ENCODE data around the gene VWF. TPM values are rescaled to one million over a fixed set of nuclear protein-coding genes. Genes with fewer than 3 reads are reported as not detected.
"Not testable (repeated sequence)": the region's sequence is repeated elsewhere in the genome, so short reads cannot be mapped to it uniquely, and the experiment has no call there.

Gene VWF
- polyA plus RNA-seq, 1 donor = 8.2 TPM

DNA sequence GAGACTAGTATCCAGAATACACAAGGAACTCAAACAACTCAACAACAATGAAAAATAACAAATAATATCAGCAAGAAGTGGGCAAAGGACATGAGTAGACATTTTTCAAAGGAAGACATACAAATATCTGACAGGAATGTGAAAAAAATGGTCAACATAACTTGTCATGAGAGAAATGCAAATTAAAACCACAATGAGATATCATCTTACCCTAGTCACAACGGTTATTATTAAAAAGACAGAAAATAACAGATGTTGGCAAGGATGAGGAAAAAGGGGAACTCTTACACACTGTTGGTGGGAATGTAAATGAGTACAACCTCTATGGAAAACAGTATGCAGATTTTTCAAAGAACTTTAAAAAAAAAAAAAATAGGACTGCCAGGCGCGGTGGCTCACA lies 20.4 kb downstream of the VWF start:
- DNase-seq = no peak

GRCh38 chr12:6102021-6102420 lies 22.4 kb downstream of the VWF start:
- not testable (repeated sequence) for DNase-seq

GRCh38 chr12:6099316-6099715 lies 25.2 kb downstream of the VWF start:
- no peak for DNase-seq

DNA sequence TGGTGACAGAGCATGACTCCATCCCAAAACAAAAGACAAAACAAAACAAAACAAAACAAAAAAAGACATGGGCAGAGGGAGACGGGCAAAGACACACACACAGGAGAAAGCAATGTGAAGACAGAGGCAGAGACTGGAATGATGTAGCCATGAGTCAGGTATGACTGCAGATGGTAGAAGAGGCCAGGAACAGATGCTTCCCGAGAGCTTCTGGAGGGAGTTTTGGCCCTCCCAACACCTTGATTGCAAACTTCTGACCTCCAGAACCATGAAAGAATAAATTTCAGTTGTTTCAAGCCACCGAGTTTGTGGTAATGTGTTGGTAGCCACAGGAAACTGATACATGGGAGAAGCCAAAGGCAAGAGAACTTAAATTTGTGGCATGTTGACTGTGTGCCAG lies 27.1 kb downstream of the VWF start:
- no peak for DNase-seq

DNA sequence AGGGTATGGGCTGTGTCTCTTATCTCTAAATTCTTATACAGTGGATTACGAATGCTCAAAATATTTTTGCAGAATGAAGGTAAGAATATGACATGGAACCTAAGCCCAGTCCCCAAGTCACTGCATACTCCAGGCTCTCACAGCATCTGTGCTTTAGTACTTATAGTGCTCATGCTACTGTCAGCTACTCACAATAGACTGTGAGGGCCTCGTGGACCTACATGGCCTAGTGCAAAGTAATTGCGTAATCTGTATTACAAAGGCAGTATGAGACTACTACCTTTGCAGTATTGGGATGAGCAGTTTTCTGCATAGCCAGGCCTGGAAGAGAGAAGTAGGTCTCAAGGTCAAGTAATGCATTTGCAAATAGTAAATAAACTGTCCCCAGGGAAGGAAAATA lies 27.9 kb downstream of the VWF start:
- DNase-seq = no peak

GRCh38 chr12:6095269-6095668 lies 29.2 kb downstream of the VWF start:
- no peak for DNase-seq

DNA sequence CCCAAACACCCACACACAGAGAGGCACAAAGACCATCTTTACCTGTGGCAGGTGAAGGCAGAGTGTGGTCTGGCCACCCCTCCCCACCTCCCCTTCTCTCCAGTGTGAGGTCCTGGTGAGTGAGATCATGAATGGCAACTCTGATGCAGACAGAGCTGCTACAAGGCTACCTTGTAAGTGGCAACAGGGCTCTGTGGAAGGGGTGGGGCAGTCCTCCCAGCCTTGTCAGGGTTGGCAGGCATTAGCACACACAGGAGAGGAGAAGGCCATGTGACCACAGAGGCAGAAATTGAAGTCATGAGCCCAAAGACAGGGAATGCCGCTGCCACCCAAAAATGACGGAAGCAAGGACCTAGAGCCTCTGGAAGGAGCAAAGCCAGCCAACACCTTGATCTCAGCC lies 30.7 kb downstream of the VWF start:
- no peak for DNase-seq

DNA sequence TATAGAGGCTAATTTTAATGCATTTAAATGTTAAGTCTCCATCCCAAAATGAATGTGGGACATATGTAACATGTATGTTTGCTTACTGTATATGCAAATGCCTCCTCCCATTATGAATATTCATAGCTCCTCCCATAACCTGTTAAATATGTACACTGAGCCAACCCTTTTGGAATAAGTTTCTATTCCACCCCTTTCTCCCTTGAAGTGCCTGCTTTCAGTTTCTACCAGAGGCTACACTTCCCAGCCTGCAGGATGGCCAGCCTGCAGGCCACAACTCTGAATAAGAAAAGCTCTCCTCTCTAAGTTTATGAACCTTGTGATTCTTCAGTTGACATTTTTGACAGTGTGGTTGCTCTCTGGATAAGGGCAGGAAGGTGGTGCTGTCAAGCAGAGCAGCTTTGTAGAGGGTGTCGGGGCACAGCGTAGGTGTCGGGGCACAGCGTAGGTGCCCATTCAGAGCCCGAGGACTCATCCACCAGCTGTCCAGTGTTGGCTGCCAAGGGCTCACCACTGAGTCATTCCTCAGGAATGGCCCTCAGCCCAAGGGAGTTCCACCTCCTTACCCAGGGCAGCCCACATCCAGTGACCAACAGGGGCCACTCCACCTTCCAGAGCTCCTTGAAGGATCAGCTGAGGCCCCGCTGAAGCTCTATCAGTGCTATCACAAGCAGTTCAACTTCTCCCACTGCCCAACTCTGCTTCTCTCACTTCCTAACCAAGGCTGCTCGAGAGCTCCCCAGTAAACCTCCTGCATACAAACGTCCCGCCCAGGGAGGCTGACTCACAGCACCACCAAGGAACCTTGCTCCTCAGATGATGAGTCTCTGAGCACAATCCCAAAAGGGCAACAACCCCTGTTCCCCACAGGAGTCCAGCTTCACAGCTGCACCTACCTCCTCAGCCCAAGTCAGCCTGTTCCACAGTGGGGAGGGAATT lies 31.4 kb downstream of the VWF start:
- DNase-seq = no peak

DNA sequence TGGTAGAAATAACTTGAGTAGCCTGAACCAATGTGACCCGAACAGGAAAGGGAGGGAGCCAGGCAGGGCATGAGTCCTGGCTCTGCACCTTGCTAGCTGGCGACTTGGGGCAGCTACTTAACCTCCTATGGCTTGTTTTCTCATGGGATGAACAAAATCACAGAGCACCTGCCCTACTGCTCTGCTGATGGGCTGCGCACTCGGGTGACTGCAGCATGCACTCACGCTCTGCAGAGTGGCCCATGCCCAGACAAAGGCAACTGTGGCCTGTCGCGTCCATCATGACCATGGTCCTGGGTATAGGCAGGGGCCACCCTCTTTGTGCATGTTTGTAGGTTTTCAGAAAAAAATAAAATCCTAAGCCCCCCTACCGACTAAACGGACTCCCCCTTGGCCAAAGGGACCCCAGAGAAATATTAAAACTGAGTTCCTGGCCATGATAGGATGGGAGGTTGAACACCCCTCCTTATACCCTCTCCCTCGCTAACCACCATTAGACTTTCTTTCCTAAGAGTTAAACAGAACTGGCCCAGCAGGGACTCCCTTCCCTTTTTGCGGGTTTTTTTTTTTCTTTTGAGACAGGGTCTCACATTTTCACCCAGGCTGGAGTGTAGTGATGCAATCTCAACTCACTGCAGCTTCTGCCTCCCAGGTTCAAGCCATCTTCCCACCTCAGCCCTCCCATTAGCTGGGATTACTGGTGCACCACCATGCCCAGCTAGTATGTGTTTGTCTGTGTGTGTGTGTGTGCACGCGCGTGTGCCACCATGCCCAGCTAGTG lies 32.5 kb downstream of the VWF start:
- DNase-seq = no peak

DNA sequence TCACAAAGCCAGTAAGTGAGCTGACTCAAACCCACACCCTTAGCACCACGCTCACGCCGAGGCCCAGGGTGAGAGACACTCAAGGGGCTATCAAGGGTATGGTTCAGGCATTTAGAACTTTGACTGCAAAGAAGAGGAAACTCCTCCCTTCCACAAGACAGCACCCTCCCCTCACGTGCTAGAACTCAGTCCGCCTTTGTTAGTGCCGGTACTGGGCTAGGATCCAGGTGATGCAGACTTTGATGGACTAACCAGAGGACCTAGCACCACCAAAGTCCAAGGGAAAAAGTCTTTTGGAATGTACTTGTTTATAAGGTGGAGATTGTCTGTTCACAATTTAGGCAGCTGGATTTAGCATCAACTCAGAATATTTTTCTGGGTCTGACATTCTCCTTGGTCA lies 33.7 kb downstream of the VWF start:
- DNase-seq = no peak

GRCh38 chr12:6088921-6089747 lies 35.3 kb downstream of the VWF start:
- no peak for DNase-seq

GRCh38 chr12:6086316-6086715 lies 38.2 kb downstream of the VWF start:
- no peak for DNase-seq

DNA sequence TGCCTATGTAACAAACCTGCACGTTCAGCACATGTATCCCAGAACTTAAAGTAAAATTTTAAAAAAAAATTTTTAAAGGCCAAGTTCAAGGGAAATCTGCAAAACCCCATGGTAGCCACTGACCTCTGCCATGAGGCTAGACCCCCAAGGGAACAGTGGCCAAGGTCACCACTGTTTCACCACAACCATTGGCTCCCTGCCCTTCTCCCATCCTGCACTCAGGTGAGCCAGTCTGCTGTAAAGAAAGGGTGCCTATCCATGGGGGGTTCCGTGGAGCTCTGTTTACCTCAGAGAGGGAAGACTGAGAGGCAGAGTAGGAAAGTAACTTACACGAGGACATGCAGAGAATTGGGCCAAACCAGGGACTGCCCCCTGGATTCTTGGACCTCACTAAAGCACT lies 38.6 kb downstream of the VWF start:
- DNase-seq = no peak

- no peak for DNase-seq
Observed at GRCh38 chr12:6084969-6085450, 39.5 kb downstream of the VWF start.

GRCh38 chr12:6084261-6084968 lies 40.1 kb downstream of the VWF start:
- DNase-seq = no peak

DNA sequence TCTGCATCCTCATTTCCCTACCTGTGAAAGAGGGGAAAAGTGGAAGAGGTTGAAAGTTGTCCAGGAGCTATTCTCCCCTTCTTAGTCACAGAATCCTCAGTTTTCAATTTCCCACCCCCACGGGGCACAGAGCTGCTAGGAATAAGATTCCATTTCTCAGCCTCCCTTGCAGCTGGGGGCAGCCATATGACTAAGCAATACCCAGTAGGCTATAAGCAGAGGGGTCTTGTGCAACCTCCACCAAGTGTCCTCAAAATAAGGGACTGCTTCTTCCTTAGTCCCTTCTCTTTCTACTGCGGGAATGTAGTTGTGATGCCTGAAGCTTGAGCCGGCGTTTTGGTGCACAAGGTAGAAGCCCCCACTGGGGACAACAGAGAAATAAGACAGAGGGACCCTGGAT lies 40.9 kb downstream of the VWF start:
- no peak for DNase-seq

DNA sequence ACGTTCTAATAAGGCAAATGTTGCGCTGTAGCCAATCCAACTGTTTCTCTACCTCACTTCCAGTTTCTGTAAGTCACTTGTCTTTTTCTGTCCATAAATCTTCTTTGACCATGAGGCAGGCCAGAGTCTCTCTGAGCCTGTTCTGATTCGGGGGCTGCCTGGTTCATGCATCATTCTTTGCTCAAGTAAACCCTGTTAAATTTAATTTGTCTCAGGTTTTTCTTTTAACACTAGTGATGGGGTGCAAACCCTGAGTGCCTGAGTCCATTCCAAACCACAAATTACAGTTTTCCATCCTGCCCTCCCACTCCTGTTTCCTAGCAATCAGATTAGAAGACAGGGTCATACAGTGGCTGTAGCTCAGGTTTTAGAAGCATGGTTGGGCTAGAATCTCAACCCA lies 41.9 kb downstream of the VWF start:
- DNase-seq = no peak

DNA sequence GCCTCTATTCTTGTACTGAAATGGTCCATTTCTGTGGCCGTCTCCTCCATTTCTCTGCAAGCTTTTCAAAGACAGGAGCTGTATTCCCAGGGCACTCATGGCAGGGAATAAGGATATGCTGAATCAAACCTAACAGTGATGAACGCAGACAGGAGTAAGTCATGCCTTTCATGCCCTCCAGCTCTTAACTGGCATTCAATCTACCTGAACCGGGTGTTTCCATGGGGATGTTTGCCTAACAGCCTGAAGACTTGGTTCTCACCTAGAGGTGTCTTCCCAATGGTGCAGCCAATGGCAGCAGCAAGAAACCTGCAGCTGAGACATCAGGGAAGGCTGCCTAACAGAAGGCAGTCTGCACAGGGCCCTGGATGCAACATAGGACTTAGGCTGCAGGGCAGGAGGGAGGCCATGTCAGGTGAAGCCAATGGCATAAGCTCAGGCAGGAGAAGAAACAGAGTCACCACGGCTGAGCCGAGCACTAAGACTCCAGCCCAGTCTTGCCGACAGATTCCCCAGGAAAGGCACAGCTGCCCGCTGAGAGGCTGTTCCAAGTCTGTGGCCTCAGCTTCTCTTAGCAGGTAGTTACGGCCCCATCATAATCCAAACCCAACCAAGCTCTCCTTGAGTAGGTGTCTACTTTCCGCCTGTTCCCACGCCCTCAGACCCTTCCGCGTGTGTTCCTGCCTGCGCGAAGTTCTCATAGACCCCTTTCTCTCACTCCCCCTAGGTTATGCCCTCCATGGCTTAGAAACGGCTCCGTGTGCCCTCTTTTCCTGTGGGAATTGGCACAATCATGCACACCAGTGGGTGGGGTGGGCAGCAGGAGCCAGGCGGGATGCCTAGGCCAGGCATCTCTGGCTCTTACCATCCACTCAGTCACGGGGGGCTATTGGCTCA lies 44.1 kb downstream of the VWF start:
- DNase-seq = no peak

DNA sequence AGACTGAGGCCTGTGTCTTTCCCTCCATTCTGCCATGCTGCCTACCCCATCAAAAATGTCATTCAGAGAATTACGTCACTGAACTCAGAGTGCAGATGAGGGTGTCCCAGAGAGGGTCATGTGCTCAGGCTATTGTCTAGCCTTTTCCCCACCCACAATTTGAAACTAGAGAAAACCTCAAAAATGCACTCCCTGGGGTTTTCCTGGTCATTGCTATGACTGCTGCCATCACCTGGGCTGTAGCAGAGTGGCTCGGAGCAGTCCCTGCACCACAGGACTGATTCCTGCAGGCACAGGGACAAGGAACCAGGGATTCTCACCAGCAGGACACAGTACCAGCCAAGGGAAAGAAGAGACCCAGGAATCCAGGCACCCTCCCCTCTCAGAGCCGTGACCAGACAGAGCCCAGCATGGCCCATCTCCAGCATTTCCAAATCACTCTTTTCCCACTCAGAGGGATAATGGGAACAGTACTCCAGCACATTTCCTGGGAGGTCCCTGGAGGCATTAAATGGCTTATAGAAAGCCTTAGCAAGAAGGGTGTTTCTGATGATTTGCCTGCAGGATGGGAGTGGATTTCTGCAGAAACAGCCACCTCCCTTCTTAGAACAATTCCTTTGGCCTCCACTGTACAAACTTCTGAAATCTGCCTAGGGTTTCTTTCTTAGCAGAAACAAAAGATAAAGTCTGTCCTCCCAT lies 45.9 kb downstream of the VWF start:
- DNase-seq = no peak

GRCh38 chr12:6077692-6078083 lies 46.8 kb downstream of the VWF start:
- no peak for DNase-seq
